CD4-positive, alpha-beta T cell treated with Interleukin-6 for 4 hours (primary cell): ENCODE measurements around the gene CT45A2.
"Not testable (repeated sequence)": the region's sequence is repeated elsewhere in the genome, so short reads cannot be mapped to it uniquely, and the experiment has no call there.

ENCODE experiments used
- DNase-seq: peaks from one replicate; pipeline ENCODE4 v3.0.0-alpha.2; 2020; ENCODE audit warnings: mixed read lengths

CT45A2 gene

GRCh38 chrX:135819912-135820311 is at the start of gene CT45A2:
Gene CT45A2 (minus strand): TSS chrX:135820012. CDS start chrX:135816265, 3,747 bp downstream.
- DNase-seq = not testable (repeated sequence)

- not testable (repeated sequence) for DNase-seq
Measured at GRCh38 chrX:135854438-135854837, 34.6 kb upstream of the CT45A2 start, which contains the start of gene CT45A8. Gene CT45A8 (minus strand): TSS chrX:135854538. CDS start chrX:135850783, 3,755 bp downstream.

GRCh38 chrX:135837180-135837579 is 17.4 kb upstream of the CT45A2 start, which contains the start of gene CT45A7:
Gene CT45A7 (minus strand): TSS chrX:135837280. CDS start chrX:135833533, 3,747 bp downstream.
- not testable (repeated sequence) for DNase-seq

GRCh38 chrX:135802687-135803086 is 17.1 kb downstream of the CT45A2 start, which contains the start of gene CT45A6:
Gene CT45A6 (minus strand): TSS chrX:135802787. CDS start chrX:135798993, 3,794 bp downstream.
- not testable (repeated sequence) for DNase-seq

GRCh38 chrX:135785403-135785802 is 34.4 kb downstream of the CT45A2 start, which contains the start of gene CT45A5:
Gene CT45A5 (minus strand): TSS chrX:135785503. CDS start chrX:135781729, 3,774 bp downstream.
- not testable (repeated sequence) for DNase-seq

- DNase-seq = not testable (repeated sequence)
Measured at GRCh38 chrX:135768091-135768490, 51.7 kb downstream of the CT45A2 start, which contains the start of gene CT45A3. Gene CT45A3 (minus strand): TSS chrX:135768191. CDS start chrX:135764444, 3,747 bp downstream.
